Motor neuron (in vitro differentiated cells): ENCODE results near the gene ARHGAP45. TPM values are rescaled to one million over a fixed set of nuclear protein-coding genes. Genes with fewer than 3 reads are reported as not detected.

ENCODE experiments used
- ATAC-seq, 8 experiments: fragments of 200-7000 bp; cut with Tn5 transposase; replicated peaks in 6 of 8; 2 replicates each; pipeline ENCODE4 v1.8.0; 2021; ENCODE audit warnings: mild to moderate bottlenecking in 8 of 8, moderate library complexity in 8 of 8
- H3K27ac ChIP-seq, 2 donors: fragments of 250-450 bp; sonication (Bioruptor Pico); 2 replicates each; pipeline ENCODE4 v1.9.0; 2021; ENCODE audit warnings: antibody characterized with exemption in 2 of 2, mild to moderate bottlenecking in 2 of 2, moderate library complexity in 1 of 2
- H3K4me1 ChIP-seq, 2 donors: fragments of 250-450 bp; sonication (Bioruptor Pico); replicated peaks in 1 of 2; 2 replicates each; pipeline ENCODE4 v1.6.1; 2021; ENCODE audit warnings: antibody characterized with exemption in 2 of 2, mild to moderate bottlenecking in 2 of 2, moderate library complexity in 1 of 2
- H3K4me3 ChIP-seq, 5 donors: fragments of 250-450 bp; sonication (Bioruptor Pico); 2 replicates each; pipeline ENCODE4 v1.9.0; 2021; ENCODE audit warnings: antibody characterized with exemption in 5 of 5, mild to moderate bottlenecking in 5 of 5, moderate library complexity in 4 of 5
- WGBS, 10 experiments: fragments of 450-650 bp; shearing (Covaris generic); methylation state at CpG; one replicate each; pipeline ENCODE4 v1.0.0; 2022; 5-methylcytosine and 5-hydroxymethylcytosine counted together
- in situ Hi-C, 9 experiments: fragments of 400-800 bp; cut with MboI; loops; one replicate each; pipeline ENCODE4 v1.15.0; 2021; ENCODE audit warnings: low sequenced_read_pairs in 9 of 9, low pct_unique_long_range_greater_than_20kb in 2 of 9; ENCODE audit not compliant: unreplicated experiment in 9 of 9
- total RNA-seq, 8 experiments: library from RNA; unstranded; fragments of 300-600 nt; gene quantifications; 2 replicates each; pipeline versions ENCODE4 v1.2.3 to v1.2.4, GENCODE V29; 2022

ARHGAP45 gene
- total RNA-seq, 8 experiments from 2014 or later: 2.8 to 13.1 (median 5.7) TPM

GRCh38 chr19:1105873-1106840, 39.2 kb downstream of the ARHGAP45 start:
- 83 to 100% (median 94%) methylated on average over 1 to 5 of the region's 32 CpGs; no CpG with 5 or more reads in 6 of the 10 experiments for WGBS, 10 experiments
- Histone ChIP-seq H3K27ac (peak overlapping the region; percentile 12 to 92), H3K4me1 (peaks cover 26 to 34% of the 10 kb centered on the region in 2 donors), H3K4me3 (peak overlapping the region in 1 of 5 donors; percentile 98)
- ATAC-seq: no peak
- in situ Hi-C loops: loop anchor here in 2 of 9 experiments (10.0 kb wide), 2 partner anchors 79 to 89 kb away; no protein-coding TSS in a partner anchor

- Histone ChIP-seq H3K4me3 (no peak overlapping the region), H3K27ac (no peak overlapping the region), H3K4me1 (peaks cover 27 to 35% of the 10 kb centered on the region in 2 donors)
- WGBS, 10 experiments: 60 to 80% methylated on average over 1 to 2 of the region's 17 CpGs; no CpG with 5 or more reads in 8 of the 10 experiments
- in situ Hi-C loops: loop anchor here in 2 of 9 experiments (10.0 kb wide), 2 partner anchors 78 to 88 kb away; no protein-coding TSS in a partner anchor
- ATAC-seq: peak in 3 of 8 experiments; percentile 1 to 11 (median 4)
These were observed 40.1 kb downstream of the ARHGAP45 start for GRCh38 chr19:1106841-1107660.

- H3K4me1 ChIP-seq: peaks cover 34 to 36% of the 10 kb centered on the region in 2 donors
- WGBS, 10 experiments: 0 to 95% (median 87%) methylated on average over 1 to 4 of the region's 25 CpGs; no CpG with 5 or more reads in 7 of the 10 experiments
- peak in 3 of 8 experiments; percentile 0 to 3 (median 0) for ATAC-seq
- in situ Hi-C loops: loop anchor here in 2 of 9 experiments (10.0 kb wide), 2 partner anchors 77 to 87 kb away; no protein-coding TSS in a partner anchor
- no peak overlapping the region for H3K4me3 ChIP-seq
- H3K27ac ChIP-seq: no peak overlapping the region
These were observed 40.8 kb downstream of the ARHGAP45 start for GRCh38 chr19:1107661-1108261.

- in situ Hi-C loops: loop anchor here in 2 of 9 experiments (10.0 kb wide), 2 partner anchors 76 to 86 kb away; no protein-coding TSS in a partner anchor
- Histone ChIP-seq H3K4me1 (peaks cover 34 to 35% of the 10 kb centered on the region in 2 donors), H3K4me3 (no peak overlapping the region), H3K27ac (no peak overlapping the region)
- WGBS, 10 experiments: 100% methylated on average over 2 of the region's 89 CpGs; no CpG with 5 or more reads in 9 of the 10 experiments
- no peak for ATAC-seq
These were observed 41.5 kb downstream of the ARHGAP45 start for GRCh38 chr19:1108291-1109031.

- H3K27ac ChIP-seq: no peak overlapping the region
- H3K4me1 ChIP-seq: peaks cover 38 to 41% of the 10 kb centered on the region in 2 donors
- ATAC-seq: no peak
- in situ Hi-C loops: loop anchor here in 2 of 9 experiments (10.0 kb wide), 2 partner anchors 76 to 86 kb away; no protein-coding TSS in a partner anchor
- WGBS, 10 experiments: 67% methylated on average over 3 of the region's 48 CpGs; no CpG with 5 or more reads in 9 of the 10 experiments
- no peak overlapping the region for H3K4me3 ChIP-seq
These were observed 42.1 kb downstream of the ARHGAP45 start for GRCh38 chr19:1109032-1109551.

- in situ Hi-C loops: loop anchor here in 4 of 9 experiments (10.0 kb wide), 3 partner anchors 65 to 85 kb away; partner anchors contain the start of gene SBNO2 (in 1 of the 4)
- Histone ChIP-seq H3K4me3 (no peak overlapping the region), H3K27ac (no peak overlapping the region), H3K4me1 (peaks cover 38 to 42% of the 10 kb centered on the region in 2 donors)
- ATAC-seq: no peak
- WGBS, 10 experiments: 93 to 96% methylated on average over 5 to 6 of the region's 54 CpGs; no CpG with 5 or more reads in 8 of the 10 experiments
These were observed 43.0 kb downstream of the ARHGAP45 start for GRCh38 chr19:1109697-1110671.

- H3K4me1 ChIP-seq: peaks cover 28 to 34% of the 10 kb centered on the region in 2 donors
- in situ Hi-C loops: loop anchor here in 2 of 9 experiments (10.0 kb wide), 2 partner anchors 64 to 74 kb away; partner anchors contain the start of gene SBNO2 (in 1 of the 2)
- no peak overlapping the region for H3K4me3 ChIP-seq
- peak overlapping the region; percentile 49 to 57 for H3K27ac ChIP-seq
- peak in 3 of 8 experiments; percentile 0 for ATAC-seq
- 0 to 66% methylated on average over 1 to 6 of the region's 18 CpGs; no CpG with 5 or more reads in 8 of the 10 experiments for WGBS, 10 experiments
These were observed 44.1 kb downstream of the ARHGAP45 start for GRCh38 chr19:1110809-1111640.

GRCh38 chr19:1111641-1112267, 44.8 kb downstream of the ARHGAP45 start:
- Histone ChIP-seq H3K4me3 (no peak overlapping the region), H3K4me1 (peaks cover 28 to 34% of the 10 kb centered on the region in 2 donors), H3K27ac (peak overlapping the region in 1 of 2 donors; percentile 88)
- in situ Hi-C loops: loop anchor here in 2 of 9 experiments (10.0 kb wide), 2 partner anchors 63 to 73 kb away; partner anchors contain the start of gene SBNO2 (in 1 of the 2)
- whole genome bisulfite sequencing, 10 experiments: no CpG with 5 or more reads among the region's 18 CpGs
- ATAC-seq: no peak

GRCh38 chr19:1112268-1113029, 45.5 kb downstream of the ARHGAP45 start:
- ATAC-seq: peak in 3 of 8 experiments; percentile 8 to 37 (median 35)
- in situ Hi-C loops: loop anchor here in 2 of 9 experiments (10.0 kb wide), 2 partner anchors 62 to 72 kb away; partner anchors contain the start of gene SBNO2 (in 1 of the 2)
- no peak overlapping the region for H3K4me3 ChIP-seq
- peak overlapping the region; percentile 57 to 88 for H3K27ac ChIP-seq
- 76% methylated on average over 5 of the region's 71 CpGs; no CpG with 5 or more reads in 9 of the 10 experiments for WGBS, 10 experiments
- H3K4me1 ChIP-seq: peaks cover 28 to 34% of the 10 kb centered on the region in 2 donors
